GM21526 (cell line): ENCODE results near the gene IQGAP1.
A peak's percentile ranks its signal among the peaks of the same experiment; 100 is the strongest.
"Not testable (repeated sequence)": the region's sequence is repeated elsewhere in the genome, so short reads cannot be mapped to it uniquely, and the experiment has no call there.

Source experiments
- ATAC-seq: cut with Tn5 transposase; IDR thresholded peaks from one replicate; pipeline ENCODE4 v1.9.1; 2021; ENCODE audit warnings: moderate library complexity; ENCODE audit not compliant: unreplicated experiment, low FRiP score

IQGAP1 gene

GRCh38 chr15:90524018-90524803 lies 136.2 kb downstream of the IQGAP1 start:
- not testable (repeated sequence) for ATAC-seq

DNA sequence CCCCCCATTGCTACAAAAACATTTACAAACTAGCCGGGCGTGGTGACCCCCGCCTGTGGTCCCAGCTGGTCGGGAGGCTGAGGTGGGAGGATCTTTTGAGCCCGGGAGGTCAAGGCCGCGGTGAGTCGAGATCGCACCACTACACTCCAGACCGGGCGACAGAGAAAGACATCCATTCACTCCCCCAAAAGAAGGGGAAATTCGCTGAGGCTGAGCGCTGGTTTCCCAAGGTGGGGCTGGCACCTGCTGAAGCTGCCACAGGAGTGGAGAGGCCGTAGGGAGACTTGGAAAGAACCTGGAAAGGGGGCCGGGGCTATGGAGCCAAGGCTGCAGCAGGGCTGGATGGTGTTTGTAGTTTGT lies 140.9 kb downstream of the IQGAP1 start:
- no peak for ATAC-seq

DNA sequence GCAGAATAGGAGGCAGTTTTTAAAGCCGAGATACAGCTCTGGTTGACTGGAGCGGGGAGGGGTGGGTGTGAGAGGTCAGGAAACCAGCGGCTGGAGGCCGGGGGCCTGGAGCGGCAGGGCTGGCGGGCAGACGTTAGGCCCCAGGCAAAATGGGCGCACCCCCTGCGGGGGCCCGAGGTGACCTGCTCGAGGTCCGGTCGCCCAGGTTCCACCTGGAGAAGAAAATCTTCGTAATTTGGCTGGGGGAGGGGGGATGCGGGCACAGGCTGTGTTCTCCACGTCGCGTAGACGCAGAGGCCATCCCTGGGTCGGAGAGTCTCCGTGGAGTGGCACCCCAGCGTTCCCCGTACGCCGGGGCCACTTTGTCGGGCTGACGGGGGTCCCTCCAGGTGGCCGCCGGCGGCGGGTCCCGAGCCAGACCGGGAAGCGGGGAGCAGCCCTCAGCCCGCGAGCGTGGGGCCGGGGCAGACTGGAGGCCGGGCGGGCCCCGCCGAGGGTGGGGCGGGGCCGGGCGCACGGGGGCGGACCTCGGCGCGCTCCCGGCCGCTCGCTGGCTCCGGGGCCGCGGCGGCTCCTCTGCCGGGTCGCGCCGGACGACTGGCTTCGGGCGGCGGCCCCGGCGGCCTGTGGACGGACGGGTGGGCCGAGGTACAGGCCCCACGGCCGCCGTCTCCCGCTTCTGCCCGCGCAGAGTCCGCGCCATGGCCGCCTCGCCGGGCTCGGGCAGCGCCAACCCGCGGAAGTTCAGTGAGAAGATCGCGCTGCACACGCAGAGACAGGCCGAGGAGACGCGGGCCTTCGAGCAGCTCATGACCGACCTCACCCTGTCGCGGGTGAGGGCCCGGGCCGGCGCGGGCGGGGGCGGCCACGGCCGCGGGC lies 141.6 kb downstream of the IQGAP1 start, which contains the start of gene CRTC3:
TSS of gene CRTC3 (plus strand) at position 553 of the 879 bp plus-strand sequence. CDS start at position 702, 149 bp downstream.
- ATAC-seq = peak; percentile 63

- ATAC-seq = peak; percentile 43
These were observed 142.4 kb downstream of the IQGAP1 start for GRCh38 chr15:90530250-90531051.

GRCh38 chr15:90531147-90531546 lies 143.1 kb downstream of the IQGAP1 start:
- no peak for ATAC-seq

GRCh38 chr15:90535254-90535653 lies 147.2 kb downstream of the IQGAP1 start:
- no peak for ATAC-seq

DNA sequence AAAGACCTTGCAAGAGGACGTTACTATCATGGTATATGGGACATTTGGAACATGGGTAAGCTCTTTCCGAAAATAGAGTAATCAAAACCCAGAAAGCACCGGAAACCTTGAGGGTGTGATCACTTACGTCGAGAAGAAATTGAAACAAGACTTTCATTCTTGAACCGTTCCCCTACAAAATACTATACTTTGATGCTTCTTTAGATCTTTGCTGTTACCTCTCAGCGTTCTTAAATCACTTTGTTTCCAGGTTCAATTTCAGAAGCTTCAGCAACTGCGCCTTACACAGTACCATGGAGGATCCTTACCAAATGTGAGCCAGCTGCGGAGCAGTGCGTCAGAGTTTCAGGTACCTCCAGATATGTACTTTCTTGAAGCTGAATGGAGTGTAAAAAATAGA lies 151.7 kb downstream of the IQGAP1 start:
- ATAC-seq = no peak

DNA sequence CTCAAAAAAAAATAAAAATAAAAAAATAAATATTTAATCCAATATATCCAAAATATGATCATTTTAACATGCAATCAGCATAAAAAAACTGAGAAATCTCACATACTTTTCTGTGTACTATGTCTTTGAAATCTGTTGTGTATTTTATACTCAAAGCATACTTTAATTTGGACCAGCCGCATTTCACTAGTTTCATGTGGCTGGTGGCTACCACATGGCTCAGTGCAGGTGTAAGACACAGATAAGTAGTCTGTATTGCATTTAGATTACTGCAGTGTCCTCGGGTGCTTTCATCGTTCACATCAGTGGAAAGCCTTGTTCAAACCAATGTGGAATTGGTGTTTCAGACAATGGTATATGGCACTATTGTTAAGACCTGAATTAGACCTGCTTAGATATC lies 152.7 kb downstream of the IQGAP1 start:
- ATAC-seq = no peak

- no peak for ATAC-seq
These were observed 157.1 kb downstream of the IQGAP1 start for GRCh38 chr15:90545095-90545494.

DNA sequence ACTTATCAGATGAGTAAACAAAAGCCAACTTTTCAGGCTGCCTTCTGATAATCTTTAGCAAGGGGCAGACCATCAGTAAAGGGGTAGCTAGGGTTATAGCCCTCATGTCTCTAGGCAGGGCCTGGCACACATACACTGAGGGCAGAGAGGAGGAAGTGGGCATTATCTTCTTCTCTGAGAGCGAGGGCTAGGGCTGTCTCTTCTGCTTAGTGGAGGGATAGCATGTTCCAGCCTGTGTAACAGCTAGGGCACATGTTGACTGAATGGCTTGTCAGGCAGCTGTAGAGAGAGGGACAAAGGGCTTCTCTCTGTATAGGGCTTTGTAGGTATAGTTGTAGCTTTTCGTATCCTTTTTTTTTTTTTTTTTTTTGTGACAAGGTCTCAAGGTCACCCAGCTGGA lies 159.5 kb downstream of the IQGAP1 start:
- no peak for ATAC-seq

DNA sequence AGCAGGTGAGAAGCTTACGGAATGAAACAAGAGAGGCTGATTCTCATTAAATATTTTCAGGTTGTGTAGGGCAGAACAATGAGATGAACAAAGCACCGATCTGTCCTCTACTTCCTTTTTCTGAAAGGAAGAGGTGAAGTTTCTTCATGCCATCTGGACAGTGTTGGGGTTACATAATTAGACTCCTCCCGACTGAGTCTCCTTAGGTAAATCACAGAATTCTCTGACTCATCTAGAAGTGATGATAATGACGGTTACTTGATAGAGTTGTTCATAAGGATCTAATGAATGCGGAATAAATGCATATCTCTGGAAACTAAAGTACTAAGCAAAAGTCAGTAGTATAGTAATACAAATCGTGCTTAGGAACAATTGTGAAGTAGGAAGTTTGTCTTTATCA lies 162.9 kb downstream of the IQGAP1 start:
- ATAC-seq = peak; percentile 68
